Retinal pigment epithelial cell (primary cell): Measurements from ENCODE around the gene RSPO3.

Source experiments
- DNase-seq: peaks from one replicate; pipeline ENCODE4 v3.0.0-alpha.2; 2010; ENCODE audit warnings: low read depth
- H3K4me3 ChIP-seq: 2 replicates; pipeline ENCODE4 v1.5.1; 2011; ENCODE audit warnings: mild to moderate bottlenecking, low read length, control low read depth, moderate library complexity
- TF ChIP-seq, protein P1 (sequence below): conservative IDR thresholded peaks from 2 replicates; pipeline ENCODE4 v1.5.1; 2011; ENCODE audit warnings: low read depth, low read length, control low read depth, inconsistent platforms

RSPO3 gene

DNA sequence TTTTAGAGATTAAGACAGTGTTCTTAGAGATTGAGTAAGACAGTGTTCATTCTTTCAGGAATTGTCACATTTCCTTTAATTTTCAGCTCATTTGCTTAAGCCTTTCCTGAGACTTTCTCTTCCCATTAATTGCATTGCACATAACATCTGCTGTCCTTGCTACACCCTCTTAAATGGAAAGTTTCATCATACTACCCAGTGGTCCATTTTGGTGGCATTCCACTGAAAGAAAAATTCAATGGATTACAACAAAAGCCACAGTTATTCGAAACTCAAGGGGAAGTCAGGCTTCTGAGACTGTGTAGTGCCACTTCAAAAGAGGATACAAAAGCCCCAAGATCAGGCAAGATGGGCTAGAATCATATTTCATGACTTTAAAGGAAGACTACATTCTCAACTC, 64.0 kb downstream of the RSPO3 start:
- no peak overlapping the region for H3K4me3 ChIP-seq
- DNase-seq: no peak
- TF ChIP-seq, protein P1, sequence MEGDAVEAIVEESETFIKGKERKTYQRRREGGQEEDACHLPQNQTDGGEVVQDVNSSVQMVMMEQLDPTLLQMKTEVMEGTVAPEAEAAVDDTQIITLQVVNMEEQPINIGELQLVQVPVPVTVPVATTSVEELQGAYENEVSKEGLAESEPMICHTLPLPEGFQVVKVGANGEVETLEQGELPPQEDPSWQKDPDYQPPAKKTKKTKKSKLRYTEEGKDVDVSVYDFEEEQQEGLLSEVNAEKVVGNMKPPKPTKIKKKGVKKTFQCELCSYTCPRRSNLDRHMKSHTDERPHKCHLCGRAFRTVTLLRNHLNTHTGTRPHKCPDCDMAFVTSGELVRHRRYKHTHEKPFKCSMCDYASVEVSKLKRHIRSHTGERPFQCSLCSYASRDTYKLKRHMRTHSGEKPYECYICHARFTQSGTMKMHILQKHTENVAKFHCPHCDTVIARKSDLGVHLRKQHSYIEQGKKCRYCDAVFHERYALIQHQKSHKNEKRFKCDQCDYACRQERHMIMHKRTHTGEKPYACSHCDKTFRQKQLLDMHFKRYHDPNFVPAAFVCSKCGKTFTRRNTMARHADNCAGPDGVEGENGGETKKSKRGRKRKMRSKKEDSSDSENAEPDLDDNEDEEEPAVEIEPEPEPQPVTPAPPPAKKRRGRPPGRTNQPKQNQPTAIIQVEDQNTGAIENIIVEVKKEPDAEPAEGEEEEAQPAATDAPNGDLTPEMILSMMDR: no peak

DNA sequence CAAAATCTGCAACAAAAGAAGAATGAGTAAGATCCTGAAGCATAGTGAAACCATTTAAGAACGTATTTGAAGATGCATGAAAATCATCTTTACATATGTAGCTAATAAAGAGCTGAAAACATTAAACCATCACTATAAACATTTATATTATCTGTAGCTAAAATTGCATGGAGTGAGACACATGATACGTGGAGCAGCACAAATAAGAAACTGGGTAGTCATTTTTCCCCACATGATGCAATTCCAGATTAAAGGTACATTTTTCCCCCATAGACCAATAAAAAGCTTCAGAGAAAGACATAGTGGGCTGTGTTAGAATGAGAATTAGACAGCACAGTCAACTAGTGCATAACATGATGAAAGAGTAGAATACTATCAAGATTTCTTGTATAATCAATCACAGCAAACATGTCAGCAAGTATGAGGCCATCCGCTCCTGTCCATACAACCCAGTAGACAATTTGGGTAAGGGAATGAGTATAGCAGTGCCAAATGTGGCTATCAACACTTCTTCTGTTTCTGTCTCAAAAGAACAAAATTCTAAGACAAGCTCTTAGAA, 67.0 kb downstream of the RSPO3 start:
- no peak for DNase-seq
- TF ChIP-seq, protein P1: no peak
- H3K4me3 ChIP-seq: no peak overlapping the region

GRCh38 chr6:127186889-127187288, 68.4 kb downstream of the RSPO3 start:
- no peak overlapping the region for H3K4me3 ChIP-seq
- DNase-seq: no peak
- TF ChIP-seq, protein P1: peak; percentile 44

DNA sequence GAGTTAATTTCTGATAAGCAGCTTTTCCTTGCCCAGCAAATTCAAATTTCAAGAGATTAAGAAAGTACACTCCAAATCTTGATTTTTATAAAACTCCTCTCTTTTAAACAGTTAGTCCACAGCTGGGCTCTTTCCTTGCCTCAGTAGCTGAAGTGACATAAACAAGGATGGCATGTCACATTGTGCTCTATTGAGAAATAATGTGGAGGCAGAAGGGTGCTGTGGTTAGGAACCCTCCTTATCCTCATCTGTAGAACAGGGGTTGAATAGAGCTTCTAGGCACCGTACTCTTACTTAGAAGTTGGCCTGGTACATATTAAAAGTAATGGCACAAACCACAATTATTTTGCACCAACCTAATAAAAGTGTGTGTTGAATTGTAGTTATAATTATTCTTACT, 70.3 kb downstream of the RSPO3 start:
- no peak overlapping the region for H3K4me3 ChIP-seq
- TF ChIP-seq, protein P1: no peak
- DNase-seq: no peak

GRCh38 chr6:127190552-127190951, 72.1 kb downstream of the RSPO3 start:
- DNase-seq: no peak
- TF ChIP-seq, protein P1: peak; percentile 66
- no peak overlapping the region for H3K4me3 ChIP-seq

DNA sequence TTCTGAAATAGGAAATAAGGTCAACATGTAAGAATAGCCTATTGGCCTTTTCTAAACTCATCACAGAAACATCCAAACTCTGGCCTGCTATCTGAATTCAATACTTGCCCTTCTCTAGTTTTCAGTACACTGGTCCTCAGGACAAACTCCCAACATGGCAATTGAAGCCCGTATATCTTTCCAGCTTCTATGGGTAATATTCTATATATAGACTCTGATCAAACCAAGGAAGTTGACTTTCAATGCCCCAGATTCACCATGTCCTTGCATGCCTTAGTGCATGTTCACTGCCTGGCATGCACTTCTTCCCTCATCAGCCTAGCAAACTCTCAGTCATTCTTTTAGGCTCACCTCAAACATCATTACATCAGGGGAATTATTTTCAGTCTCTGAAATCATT, 73.2 kb downstream of the RSPO3 start:
- no peak overlapping the region for H3K4me3 ChIP-seq
- no peak for DNase-seq
- TF ChIP-seq, protein P1: no peak

GRCh38 chr6:127192911-127193541, 74.6 kb downstream of the RSPO3 start:
- DNase-seq: no peak
- TF ChIP-seq, protein P1: no peak
- no peak overlapping the region for H3K4me3 ChIP-seq
